GM21619 (cell line): ENCODE data around the gene SRSF10.
"Not testable (repeated sequence)": the region's sequence is repeated elsewhere in the genome, so short reads cannot be mapped to it uniquely, and the experiment has no call there.

Experiments used
- ATAC-seq: cut with Tn5 transposase; IDR thresholded peaks from one replicate; pipeline ENCODE4 v1.9.1; 2021; ENCODE audit not compliant: unreplicated experiment

The SRSF10 gene

DNA sequence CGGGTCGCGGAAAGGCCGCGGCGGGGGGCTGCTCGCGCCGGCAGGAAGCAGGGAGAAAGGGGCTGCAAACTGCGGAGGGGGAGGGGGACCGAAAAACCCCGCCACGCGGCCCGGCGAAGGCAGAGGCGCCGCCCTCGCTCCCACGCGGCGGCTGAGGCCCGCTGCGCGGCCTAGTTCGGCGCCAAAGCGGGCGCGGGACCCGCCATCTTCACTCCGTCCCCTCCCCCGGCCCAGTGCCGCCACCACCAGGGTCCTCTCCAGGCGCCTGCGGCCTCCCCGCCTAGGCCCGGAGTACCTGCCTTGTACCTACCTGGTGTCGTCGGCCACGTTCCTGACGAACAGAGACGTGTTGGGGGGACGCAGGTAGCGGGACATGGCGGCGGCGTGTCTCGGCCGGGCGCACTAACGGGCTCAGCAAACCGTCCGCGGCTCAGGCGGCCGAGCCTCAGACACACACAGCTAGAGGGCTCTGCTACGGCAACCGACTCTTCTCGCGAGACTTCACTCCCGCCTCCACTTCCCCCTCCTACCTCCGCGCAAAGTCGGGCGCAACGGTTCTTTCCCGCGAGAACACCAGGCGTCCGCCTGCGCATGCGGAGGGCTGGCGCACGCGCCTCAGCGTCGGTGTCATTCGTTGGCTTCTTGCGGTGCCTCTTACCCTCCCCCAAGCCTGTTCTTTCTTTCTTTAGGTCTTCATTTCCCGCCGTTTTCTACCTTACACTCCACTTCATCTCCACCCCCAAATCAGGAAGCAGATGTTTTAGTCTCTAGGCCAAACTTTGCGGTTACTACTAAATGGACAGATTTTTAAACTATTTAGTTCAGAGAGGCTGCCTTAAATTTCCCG lies at the start of gene SRSF10:
Gene SRSF10 (minus strand): TSS at position 447 of the 847 bp plus-strand sequence. CDS start 72 bp downstream, at position 375.
- peak; percentile 82 for ATAC-seq

DNA sequence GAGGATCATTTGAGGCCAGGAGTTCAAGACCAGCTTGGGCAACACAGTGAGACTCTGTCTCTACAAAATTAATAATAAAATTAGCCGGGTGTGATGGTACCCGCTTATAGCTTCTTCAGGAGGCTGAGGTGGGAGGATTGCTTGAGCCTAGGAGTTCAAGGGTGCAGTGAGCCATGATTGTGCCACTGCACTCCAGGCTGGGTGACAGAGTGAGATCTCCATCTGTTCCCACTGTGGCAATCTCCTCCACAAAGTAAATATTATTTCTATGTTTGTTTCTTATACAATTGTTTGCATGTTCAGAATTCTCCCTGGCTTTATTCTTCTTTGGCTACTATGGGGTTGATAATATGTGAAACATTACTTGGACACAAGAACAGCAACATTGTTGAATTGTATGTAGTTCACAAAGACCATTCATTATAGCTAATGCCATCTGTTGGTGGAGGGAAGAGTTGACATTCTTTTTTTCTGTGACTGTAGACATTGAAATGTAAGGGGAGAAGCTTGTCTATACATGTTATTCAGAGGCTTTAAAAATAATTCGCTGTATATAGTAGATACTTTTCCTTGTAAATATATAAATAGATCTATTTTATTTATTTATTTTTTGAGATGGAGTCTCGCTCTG lies 47.8 kb upstream of the SRSF10 start:
- no peak for ATAC-seq

DNA sequence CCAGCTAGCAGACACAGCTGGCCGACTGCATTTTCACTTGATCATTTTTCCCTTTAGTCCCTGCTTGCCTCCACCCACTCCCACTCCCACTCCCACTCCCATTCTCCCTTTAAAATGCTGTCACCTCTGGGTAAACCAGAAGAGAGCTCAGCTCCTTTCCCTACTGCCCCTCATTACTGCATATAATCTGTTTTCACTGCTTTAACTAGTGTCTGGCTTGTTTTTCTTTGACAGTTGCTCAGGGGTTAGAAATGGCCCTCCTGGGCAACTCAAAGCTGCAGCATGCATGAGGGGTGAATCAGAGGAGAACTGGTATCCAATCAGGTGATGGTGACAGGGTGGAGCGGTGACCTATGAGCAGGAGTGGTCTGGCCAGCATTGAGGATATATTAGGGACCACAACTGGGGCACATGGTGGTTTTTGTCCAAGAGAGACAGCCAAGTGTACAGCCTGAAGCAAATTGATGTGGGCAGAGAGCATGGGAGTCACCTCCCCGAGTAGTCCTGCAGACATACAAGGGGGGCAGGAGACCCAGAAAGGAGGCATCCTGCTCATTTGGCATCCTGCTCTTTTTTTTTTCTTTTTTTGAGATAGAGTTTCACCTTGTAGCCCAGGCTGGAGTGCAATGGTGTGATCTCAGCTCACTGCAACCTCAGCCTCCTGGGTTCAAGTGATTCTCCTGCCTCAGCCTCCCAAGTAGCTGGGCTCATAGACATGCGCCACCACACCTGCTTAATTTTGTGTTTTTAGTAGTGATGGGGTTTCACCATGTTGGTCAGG lies 42.6 kb upstream of the SRSF10 start:
- ATAC-seq = no peak

DNA sequence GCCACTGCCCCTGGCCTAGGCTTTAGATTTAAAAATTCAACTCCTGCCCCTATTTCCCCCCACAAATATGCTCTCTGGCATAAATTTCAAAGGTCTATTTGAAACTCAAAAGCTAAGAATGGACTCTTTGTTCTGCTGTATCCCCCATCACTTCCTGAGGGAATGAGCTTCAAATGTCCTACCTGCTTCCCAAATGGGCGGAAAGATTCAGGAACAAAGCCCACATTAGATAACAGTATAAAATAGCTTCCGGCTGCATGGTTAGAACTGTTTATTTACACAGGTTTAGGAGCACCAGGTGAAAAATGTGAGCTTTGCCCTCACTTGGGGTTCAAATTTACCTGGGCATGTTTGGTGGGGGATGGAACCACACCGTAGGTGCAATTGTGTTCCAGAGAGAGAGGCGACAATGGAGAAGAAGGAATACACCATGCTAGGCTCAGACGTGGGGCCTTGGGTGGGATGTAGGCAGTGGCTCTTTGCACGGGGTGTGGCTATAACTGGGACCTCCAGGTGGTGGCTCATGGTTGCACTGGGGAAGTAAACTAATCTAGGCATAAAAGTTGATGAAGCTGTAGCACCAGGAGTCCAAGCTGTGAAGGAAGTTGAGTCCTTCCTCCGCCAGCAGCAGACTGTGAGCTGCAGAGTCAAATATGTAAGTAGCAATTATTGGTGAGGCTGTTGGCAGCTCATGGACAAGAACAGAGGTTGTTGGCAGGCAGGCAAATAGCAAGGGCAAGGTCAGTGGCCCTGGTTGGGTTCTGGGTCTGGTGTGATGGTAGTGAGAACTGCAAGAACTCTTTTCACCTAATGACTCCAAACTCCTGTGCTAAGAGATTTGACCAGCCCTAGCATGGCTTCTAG lies 41.5 kb upstream of the SRSF10 start:
- ATAC-seq = no peak

DNA sequence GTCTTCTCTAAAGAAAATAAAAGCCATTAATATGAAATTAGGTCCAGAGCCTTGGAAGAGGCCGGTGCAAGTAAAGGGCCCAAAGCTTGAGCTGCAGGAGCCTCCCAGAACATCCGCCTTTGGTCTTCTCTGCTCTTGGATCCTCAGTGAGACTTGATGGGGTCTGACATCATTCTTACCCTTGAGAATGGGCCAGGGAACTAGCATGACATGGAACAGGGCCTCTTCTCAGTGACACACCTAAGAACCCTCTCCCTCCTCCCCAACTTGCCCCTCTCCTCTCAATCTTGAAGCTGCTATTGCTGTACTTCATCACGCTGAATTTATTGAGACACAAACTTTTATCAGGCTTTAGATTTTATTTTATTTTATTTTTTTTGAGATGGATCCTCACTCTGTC lies 40.3 kb upstream of the SRSF10 start:
- no peak for ATAC-seq

DNA sequence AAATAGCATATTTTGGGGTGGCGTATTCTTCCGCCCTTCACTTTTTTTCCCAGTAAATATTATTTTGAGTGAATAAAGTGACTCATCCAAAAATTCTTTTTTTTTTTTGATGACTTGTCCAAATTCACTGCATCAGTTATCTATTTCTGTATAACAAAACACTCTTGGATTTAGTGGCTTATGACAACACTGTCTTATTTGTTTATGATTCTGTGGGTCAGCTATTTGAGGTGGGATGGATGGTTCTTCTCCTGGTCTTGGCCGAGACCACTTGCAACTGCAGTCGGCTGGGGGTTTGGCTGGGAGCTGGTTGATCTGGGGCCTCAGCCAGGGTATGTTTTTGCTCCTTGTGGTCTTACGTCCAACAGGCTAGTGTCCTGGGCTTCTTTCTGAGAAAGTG lies 39.9 kb upstream of the SRSF10 start:
- ATAC-seq = no peak

DNA sequence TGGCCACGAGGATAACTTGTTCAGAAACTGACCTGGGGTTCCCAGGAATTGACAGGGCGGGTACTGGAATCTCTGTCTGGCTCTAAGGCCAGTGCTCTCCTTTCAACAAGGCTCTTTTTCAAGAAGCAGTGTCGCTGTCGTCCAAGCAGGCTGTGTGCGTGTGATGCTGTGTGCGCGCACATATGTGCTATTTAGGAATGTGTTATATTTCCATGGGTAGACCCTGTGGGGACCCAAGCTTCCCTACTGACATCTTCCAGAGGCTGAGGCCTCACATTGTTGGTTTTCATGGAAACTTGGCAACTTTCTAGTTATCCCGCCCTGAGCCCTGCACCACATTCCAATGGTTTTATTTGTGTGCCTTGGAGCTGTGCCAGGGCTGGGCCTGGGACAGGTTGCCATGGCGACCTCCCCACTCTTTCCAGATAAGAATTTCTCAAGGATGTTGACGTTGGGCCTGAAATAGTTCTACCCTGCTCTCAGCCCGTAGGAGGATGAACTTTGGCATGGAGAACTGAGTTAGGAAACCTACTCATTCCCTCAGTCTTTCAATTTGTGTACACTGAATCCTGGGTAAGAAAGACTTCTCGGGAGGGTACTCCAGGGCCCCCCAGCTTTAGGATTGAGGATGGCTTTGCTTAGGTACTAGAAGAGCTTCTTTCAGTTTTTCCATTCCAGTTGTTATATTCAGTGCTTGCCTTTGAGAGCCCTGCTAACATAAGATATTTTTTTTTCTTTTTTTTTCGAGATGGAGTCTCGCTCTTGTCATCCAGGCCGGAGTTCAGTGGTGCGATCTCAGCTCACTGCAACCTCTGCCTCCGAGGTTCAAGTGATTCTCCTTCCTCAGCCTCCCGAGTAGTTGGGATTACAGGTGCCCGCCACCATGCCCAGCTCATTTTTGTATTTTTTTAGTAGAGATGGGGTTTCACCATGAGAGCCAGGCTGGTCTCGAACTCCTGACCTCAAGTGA lies 38.8 kb upstream of the SRSF10 start:
- ATAC-seq = no peak

DNA sequence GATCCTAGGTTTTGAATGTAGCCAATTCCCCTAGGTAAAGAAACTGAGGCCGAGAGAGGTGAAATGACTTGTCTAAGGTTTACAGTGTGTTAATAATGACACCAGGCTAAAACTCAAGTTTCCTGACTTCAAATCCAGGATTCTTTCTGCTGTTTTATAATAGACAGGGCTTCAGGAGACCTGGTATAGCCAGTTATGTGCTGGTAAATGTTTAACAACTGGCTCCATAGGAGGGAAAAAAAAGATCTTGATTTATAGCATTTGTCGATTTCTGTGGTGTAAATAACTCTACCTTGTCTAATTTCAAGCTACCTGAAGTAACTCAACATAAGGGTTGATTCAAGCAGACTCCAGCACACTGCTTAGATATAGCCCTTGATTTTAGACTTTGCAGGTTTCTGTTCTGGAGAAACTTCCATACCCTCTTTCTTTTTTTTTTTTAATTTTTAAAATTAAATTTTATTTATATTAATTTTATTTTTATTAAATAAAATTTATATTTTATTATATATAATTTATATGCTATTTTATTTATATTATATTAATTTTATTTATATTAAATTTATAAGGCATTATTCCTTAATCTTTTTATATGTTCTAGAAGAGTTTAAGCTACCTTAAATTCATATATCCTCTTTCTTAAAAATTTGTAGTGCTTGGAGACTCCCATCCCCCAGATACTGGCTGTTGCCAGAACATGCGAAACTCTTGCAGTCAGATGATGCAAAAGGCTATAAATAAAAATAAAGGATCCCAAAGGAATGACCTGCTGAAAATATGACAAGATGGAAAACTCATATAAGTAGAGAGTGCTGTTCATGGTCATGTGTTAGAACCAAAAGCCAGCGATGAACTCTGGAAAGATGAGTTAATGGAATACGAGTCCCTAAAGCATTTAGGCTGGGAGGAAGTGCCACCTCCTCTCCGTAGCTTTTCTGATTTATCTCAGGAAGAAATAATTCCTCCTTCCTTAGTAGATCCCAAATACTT lies 35.4 kb upstream of the SRSF10 start:
- ATAC-seq = no peak

DNA sequence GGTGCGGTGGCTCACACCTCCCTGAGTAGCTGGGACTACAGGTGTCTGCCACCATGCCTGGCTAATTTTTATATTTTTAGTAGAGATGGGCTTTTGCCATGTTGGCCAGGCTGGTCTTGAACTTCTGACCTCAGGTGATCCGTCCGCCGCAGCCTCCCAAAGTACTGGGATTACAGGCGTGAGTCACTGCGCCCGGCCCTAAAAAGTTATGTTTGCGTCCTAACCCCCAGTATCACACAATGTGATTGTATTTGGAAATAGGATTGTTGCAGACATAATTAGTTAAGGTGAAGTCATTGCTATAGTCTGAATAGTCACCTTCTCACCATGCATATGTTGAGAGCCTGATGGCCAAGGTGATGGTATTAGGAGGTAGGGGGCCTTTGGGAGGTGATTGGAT lies 32.8 kb upstream of the SRSF10 start:
- ATAC-seq = not testable (repeated sequence)

DNA sequence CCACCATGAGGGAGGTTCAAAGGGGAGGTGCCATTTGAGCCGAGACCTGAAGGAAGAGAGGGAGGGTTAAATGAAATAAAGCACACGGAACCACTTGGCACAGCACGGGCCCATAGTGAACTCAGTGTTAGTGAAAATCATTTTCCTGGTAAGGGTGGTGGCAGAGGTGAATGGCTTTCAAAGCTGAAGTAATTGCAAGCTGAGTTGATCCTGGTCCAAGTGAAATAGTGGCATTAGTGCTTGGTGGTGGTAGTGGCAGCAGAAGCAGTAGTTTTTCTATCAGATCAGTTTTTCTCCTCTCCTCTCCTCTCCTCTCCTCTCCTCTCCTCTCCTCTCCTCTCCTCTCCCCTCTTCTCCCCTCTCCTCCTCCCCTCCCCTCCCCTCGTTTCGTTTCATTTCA lies 30.5 kb upstream of the SRSF10 start:
- ATAC-seq = no peak

DNA sequence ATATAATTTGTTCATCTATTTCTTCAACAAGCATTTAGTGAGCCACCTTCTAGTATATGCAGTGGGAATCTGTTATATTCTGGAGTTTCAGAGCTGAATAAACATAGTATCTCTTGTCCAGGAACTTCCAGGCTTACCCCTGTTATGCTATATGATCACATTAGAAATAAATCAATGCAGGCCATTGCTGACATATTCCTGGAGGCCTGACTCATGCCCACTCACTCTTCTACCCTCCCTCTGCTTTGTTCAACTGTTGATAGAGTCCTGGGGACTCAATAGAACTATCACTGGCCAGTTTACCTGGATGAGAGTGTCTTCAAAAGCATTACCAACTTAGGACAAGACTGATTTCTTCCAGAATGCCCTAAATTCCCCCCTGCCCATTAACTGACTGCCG lies 29.3 kb upstream of the SRSF10 start:
- no peak for ATAC-seq

DNA sequence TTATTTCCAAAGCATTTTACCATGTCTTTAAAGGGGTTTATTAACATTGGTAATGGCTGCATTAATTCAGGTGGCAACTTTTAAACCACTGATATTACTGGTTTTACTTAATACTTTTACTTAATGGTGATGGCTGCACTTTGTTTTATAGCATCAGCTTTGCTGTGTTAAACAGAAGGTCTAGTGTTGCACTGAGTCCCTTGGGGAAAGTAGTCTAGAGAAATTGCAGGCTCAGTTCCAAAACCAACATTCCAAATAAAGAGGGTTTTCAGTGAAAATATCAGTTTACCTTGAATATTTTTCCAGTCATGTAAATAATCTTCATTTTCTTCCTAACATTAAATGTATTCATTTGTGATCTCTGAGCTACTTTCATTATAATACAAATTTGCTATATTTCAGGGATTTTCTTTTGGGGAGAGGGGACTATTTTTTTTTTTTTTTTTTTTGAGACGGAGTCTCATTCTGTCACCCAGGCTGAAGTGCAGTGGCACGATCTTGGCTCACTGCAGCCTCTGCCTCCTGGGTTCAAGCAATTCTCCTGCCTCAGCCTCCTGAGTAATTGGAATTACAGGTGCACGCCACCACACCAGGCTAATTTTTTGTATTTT lies 28.6 kb upstream of the SRSF10 start:
- ATAC-seq = not testable (repeated sequence)

DNA sequence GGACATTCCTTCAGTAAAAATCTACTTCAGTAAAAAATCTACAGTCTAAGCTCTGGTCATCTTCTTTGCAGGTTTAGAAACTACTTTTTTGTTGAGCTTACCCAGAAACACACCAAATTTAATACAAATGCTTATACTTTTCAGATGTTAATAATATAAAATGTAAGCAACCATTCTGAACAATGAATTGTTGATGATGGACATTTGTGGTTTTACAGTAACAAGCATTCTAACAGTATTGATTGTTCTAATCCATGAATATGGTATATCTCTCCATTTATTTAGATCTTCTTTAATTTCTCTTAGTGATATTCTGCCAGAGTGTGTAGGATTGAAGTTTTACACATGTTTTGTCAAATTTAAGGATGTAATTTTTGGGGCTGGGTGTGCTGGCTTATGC lies 27.0 kb upstream of the SRSF10 start:
- ATAC-seq = no peak

DNA sequence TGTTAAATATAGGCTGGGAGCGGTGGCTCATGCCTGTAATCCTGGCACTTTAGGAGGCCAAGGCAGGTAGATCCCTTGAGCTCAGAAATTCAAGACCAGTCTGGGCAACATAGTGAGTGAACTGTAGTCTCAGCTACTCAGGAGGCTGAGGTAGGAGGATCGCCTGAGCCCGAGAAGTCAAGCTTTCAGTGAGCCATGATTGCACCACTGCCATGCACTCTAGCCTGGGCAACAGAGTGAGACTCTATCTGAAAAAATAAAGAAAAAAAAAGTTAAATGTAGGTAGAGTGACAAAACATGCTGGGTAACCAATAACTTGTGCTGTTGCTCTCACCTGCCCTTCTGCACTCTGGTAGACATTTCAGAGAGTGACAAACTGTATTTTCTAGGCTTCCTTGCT lies 25.0 kb upstream of the SRSF10 start:
- ATAC-seq = no peak

DNA sequence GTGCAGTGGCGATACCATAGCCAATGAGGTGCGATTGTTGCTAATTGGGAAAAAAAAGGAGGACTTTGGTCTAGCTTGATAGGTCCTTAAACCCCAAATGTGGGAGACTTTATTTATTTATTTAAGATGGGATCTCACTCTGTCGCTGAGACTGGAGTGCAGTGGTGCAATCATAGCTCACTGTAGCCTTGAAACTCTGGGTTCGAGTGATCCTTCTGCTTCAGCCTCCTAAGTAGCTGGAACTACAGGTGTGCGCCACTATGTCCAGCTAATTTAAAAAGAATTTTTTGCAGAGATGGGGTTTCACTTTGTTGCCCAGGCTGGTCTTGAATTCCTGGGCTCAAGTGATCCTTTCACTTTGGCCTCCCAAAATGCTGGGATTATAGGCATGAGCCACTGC lies 24.0 kb upstream of the SRSF10 start:
- no peak for ATAC-seq

DNA sequence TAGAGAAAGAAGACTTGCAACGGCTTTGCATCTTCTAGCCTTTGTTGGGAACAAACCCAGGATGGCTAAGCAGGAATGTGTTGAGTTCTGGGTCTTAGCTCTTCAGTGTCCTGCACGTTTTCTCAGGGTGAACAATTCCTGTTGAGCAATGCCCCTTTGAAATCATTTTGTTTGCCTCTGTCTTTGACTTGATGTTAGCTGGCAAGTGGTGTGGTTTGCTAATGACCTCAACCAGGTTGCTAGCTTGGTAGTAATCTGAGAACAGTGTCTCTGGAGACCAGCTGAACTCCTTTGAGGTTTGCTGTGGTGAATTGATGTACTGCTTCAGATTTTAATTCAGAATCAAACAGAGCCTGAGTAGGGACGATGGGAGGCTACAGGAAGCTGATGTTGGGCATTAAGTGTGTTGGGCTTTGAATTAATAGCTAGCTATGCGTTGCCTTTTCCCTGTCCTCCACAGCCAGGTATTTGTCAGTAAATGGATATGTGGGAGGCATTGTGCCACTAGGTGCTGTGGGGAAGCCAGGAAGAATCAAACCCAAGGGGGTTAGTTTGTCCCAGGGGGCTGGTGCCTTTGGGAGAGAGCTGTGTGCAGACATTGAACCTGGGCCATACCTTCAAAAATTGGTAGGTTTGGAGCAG lies 23.3 kb upstream of the SRSF10 start:
- no peak for ATAC-seq

DNA sequence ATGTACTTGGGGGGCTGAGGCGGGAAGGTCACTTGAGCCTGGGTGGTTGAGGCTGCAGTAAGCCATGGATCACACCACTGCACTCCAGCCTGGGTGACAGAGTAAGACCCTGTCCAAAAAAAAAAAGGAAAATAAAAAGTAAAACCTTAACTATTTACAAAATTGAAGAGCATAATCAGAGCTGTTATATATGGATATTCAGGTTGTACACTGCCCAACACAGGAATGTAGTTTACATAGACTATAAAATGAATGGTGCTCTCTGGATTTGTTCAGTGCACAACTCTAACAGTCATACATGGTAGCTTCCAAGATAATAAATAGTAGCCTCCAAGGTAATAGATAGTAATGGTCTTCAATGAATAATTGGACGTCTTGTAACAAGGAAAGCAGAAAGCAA lies 22.6 kb upstream of the SRSF10 start:
- no peak for ATAC-seq
